ENCODE measurements around the gene NUDC. TPM values are rescaled to one million over a fixed set of nuclear protein-coding genes. Genes with fewer than 3 reads are reported as not detected.

The NUDC gene
- total and polyA plus RNA-seq, 2 of the 13 experiments (the other 11 are each of a cell fraction or from before 2014, with no cell fraction given): 34.7 to 104 TPM

DNA sequence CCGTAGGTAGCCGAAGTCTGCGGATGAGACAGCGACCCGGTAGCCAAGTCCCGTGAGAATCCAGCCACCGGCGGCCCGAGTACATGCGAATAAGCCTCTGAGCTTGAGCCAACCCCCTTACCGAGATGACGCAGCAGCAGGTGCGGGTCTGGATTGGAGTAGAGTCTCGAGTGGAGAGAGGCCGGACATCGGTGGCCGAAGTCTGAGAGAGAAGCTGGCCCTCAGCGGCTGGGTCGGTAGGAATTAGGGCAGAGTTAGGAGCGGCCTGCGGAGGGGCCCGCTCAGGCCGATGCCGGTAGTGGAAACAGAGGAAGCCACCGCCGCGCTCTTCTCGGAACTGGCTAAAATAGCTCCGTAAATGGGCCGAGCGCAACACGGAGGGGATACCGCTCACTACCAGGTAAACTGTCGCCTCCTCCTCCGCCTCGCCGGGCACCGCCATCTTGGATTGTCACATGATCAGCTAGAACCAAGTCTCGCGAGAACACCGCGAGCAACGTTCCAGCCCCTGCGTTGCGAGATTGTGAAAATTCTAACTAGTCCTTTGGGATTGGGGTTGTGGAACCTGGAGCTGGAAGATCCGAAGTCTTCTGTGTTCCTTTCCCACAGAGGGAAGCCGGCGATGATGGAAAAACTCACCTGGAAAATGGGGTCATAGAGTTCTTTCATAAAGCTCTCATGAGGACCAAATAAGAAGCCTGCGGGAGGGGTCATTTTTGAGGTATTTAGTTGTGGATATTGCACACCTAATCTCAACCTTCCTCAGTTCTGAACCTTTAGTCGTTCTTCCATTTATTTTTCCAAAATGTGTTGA is 21.3 kb upstream of the NUDC start, which contains the start of gene GPATCH3 (continued):
- TF ChIP-seq, protein P1, sequence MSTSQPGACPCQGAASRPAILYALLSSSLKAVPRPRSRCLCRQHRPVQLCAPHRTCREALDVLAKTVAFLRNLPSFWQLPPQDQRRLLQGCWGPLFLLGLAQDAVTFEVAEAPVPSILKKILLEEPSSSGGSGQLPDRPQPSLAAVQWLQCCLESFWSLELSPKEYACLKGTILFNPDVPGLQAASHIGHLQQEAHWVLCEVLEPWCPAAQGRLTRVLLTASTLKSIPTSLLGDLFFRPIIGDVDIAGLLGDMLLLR (CRISPR knock-in tag; IDR thresholded peaks at IDR 0.05): peak; percentile 45; the same call in 1 of the 2 replicates
- TF ChIP-seq ZNF251 (CRISPR knock-in tag; IDR thresholded peaks at IDR 0.05): no peak
- TF ChIP-seq ZNF547 (CRISPR knock-in tag; IDR thresholded peaks at IDR 0.05): no peak
- TF ChIP-seq MIER3 (CRISPR knock-in tag; IDR thresholded peaks at IDR 0.05; ENCODE audit: borderline replicate concordance): peak; percentile 93; the same call in 1 of the 2 replicates
- TF ChIP-seq KLF11 (CRISPR knock-in tag; IDR thresholded peaks at IDR 0.05): no peak
- no peak for TF ChIP-seq KDM6A (CRISPR knock-in tag; IDR thresholded peaks at IDR 0.05; ENCODE audit: low read depth)
- TF ChIP-seq, protein P2, sequence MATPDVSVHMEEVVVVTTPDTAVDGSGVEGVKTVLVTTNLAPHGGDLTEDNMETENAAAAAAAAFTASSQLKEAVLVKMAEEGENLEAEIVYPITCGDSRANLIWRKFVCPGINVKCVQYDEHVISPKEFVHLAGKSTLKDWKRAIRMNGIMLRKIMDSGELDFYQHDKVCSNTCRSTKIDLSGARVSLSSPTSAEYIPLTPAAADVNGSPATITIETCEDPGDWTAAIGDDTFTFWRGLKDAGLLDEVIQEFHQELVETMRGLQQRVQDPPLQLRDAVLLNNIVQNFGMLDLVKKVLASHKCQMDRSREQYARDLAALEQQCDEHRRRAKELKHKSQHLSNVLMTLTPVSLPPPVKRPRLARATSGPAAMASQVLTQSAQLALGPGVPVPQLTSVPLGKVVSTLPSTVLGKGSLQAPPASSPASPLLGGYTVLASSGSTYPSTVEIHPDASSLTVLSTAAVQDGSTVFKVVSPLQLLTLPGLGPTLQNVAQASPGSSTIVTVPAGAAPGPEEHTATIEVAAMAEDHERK (CRISPR knock-in tag; IDR thresholded peaks at IDR 0.05; ENCODE audit: low read depth): peak; percentile 56; the same call in 1 of the 2 replicates
- TF ChIP-seq, protein P3, sequence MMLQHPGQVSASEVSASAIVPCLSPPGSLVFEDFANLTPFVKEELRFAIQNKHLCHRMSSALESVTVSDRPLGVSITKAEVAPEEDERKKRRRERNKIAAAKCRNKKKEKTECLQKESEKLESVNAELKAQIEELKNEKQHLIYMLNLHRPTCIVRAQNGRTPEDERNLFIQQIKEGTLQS (CRISPR knock-in tag; IDR thresholded peaks at IDR 0.05): no peak
- TF ChIP-seq KDM5A (IDR thresholded peaks at IDR 0.05; ENCODE audit: borderline replicate concordance, low read length): peak; percentile 100
- TF ChIP-seq TOPORS (CRISPR knock-in tag; IDR thresholded peaks at IDR 0.05): peak; percentile 92
- TF ChIP-seq ZNF644 (CRISPR knock-in tag; IDR thresholded peaks at IDR 0.05; ENCODE audit: low read depth): 0 out of 2 replicates have a peak, but pooled peaks have one; percentile 8
- TF ChIP-seq PHB2 (IDR thresholded peaks at IDR 0.05; ENCODE audit: partially characterized antibody): no peak
- TF ChIP-seq ASH2L (IDR thresholded peaks at IDR 0.05; ENCODE audit: insufficient read length, low read depth, low read length): peak; percentile 93
- 0 out of 2 replicates have a peak, but pooled peaks have one; percentile 26 for TF ChIP-seq ZNF614 (CRISPR knock-in tag; IDR thresholded peaks at IDR 0.05; ENCODE audit: borderline replicate concordance)
- TF ChIP-seq, protein P4, sequence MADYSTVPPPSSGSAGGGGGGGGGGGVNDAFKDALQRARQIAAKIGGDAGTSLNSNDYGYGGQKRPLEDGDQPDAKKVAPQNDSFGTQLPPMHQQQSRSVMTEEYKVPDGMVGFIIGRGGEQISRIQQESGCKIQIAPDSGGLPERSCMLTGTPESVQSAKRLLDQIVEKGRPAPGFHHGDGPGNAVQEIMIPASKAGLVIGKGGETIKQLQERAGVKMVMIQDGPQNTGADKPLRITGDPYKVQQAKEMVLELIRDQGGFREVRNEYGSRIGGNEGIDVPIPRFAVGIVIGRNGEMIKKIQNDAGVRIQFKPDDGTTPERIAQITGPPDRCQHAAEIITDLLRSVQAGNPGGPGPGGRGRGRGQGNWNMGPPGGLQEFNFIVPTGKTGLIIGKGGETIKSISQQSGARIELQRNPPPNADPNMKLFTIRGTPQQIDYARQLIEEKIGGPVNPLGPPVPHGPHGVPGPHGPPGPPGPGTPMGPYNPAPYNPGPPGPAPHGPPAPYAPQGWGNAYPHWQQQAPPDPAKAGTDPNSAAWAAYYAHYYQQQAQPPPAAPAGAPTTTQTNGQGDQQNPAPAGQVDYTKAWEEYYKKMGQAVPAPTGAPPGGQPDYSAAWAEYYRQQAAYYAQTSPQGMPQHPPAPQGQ (CRISPR knock-in tag; IDR thresholded peaks at IDR 0.05; ENCODE audit: borderline replicate concordance): peak; percentile 87; the same call in 1 of the 2 replicates
- no peak for TF ChIP-seq SRSF4 (IDR thresholded peaks at IDR 0.05; ENCODE audit: low read depth, low read length, poor library complexity, severe bottlenecking)
- TF ChIP-seq ZNF292 (CRISPR knock-in tag; IDR thresholded peaks at IDR 0.05; ENCODE audit: borderline replicate concordance, low read depth): no peak
- TF ChIP-seq NR2F1 (CRISPR knock-in tag; IDR thresholded peaks at IDR 0.05): no peak
- TF ChIP-seq GLI4 (CRISPR knock-in tag; IDR thresholded peaks at IDR 0.05; ENCODE audit: borderline replicate concordance): no peak
- no peak for TF ChIP-seq ZNF572 (CRISPR knock-in tag; IDR thresholded peaks at IDR 0.05)
- peak; percentile 73; the same call in 1 of the 2 replicates for TF ChIP-seq RFXAP (CRISPR knock-in tag; IDR thresholded peaks at IDR 0.05; ENCODE audit: borderline replicate concordance)
- no peak for TF ChIP-seq TCF7L2 (IDR thresholded peaks at IDR 0.05; ENCODE audit: low read depth, low read length)
- no peak; the same call in 1 of the 2 replicates for TF ChIP-seq HIVEP1 (CRISPR knock-in tag; IDR thresholded peaks at IDR 0.05)
- TF ChIP-seq IRF2 (CRISPR knock-in tag; IDR thresholded peaks at IDR 0.05): peak; percentile 76
- TF ChIP-seq SPEN (CRISPR knock-in tag; IDR thresholded peaks at IDR 0.05; ENCODE audit: low read depth): peak; percentile 93
- TF ChIP-seq DNMT1 (CRISPR knock-in tag; IDR thresholded peaks at IDR 0.05): no peak
- TF ChIP-seq SP5 (CRISPR knock-in tag; IDR thresholded peaks at IDR 0.05; ENCODE audit: borderline replicate concordance, low read depth): no peak

All from HepG2 (cell line).